Measurements from ENCODE around the gene GSTK1. TPM values are rescaled to one million over a fixed set of nuclear protein-coding genes. Genes with fewer than 3 reads are reported as not detected.

Gene GSTK1
- total RNA-seq, 1 experiment from 2014 or later: 79.9 TPM

DNA sequence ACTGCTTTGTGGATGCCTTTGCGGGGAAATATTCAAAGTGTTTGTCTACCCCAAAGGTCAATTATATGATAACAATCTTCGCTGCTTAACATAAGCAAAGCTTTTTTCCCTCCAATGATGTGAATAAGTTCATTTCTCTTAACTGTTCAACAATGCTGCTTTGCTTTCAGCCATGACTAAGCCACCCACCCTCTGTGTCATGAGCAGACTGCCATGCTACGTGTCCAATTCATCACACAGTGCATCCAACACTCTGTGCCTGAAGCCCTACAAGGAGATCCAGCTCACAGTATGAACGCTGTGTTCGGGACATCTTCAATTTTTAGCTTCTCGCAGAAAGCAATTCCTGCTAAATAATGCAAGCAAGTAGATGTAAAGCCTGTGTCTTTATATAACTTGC is 47.1 kb upstream of the GSTK1 start:
- DNase-seq (ENCODE audit: unreplicated experiment): no peak
- ChIA-PET CTCF (interaction anchor here (0.5 to 9.8 kb wide), 29 partner anchors 10 to 1589 kb away, joined by 3 to 531 read pairs (median 5); partner anchors contain the start of genes KEL and OR9A2), POLR2A (interaction anchor here (1.5 kb wide), 1 partner anchor 24 kb away, joined by 3 read pairs; no protein-coding TSS in a partner anchor)
- no TSS peak for BruUV-seq (replicated peaks)
- no peak overlapping the region for H3K4me3 Mint-ChIP-seq (ENCODE audit: unreplicated experiment)
- H3K9me3 Mint-ChIP-seq (ENCODE audit: unreplicated experiment): no peaks in the 10 kb centered on the region
- peaks cover 27% of the 10 kb centered on the region for H3K27me3 Mint-ChIP-seq (ENCODE audit: insufficient read depth, unreplicated experiment)
- TF ChIP-seq CTCF (IDR thresholded peaks at IDR 0.05; ENCODE audit: unreplicated experiment): no peak
- no peak overlapping the region for H3K27ac Mint-ChIP-seq (ENCODE audit: low read depth, unreplicated experiment)
- no peaks in the 10 kb centered on the region for H3K36me3 Mint-ChIP-seq (ENCODE audit: insufficient read depth, unreplicated experiment)
- no peaks in the 10 kb centered on the region for H3K4me1 Mint-ChIP-seq (ENCODE audit: insufficient read depth, unreplicated experiment)
- intact Hi-C loops (cut with micrococcal nuclease): loop anchor here (10.0 kb wide), 1 partner anchor 331 kb away; the partner anchor contains the start of gene TRPV6

DNA sequence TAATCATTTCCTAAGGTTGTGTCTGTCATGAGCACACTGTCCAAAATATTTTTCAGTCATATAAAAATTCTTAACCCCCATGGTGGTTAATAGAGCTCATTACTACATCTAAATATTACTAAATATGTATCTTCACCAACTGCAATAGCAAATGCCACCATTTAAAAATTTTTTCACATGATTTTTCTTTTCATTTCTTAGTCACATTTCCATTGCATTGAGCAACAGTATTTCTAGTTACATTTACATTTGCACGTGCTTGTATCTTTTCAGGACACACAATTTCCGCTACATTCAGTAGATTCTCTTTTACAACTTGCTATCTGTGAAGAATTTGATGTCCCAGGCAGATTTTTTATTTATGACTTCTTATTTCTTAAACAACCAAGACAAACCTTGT is 46.6 kb upstream of the GSTK1 start:
- TF ChIP-seq CTCF (IDR thresholded peaks at IDR 0.05; ENCODE audit: unreplicated experiment): no peak
- Mint-ChIP-seq H3K9me3 (ENCODE audit: unreplicated experiment) (no peaks in the 10 kb centered on the region), H3K36me3 (ENCODE audit: insufficient read depth, unreplicated experiment) (no peaks in the 10 kb centered on the region), H3K4me3 (ENCODE audit: unreplicated experiment) (no peak overlapping the region), H3K27me3 (ENCODE audit: insufficient read depth, unreplicated experiment) (peaks cover 33% of the 10 kb centered on the region), H3K4me1 (ENCODE audit: insufficient read depth, unreplicated experiment) (no peaks in the 10 kb centered on the region), H3K27ac (ENCODE audit: low read depth, unreplicated experiment) (no peak overlapping the region)
- ChIA-PET POLR2A (no interaction called here), CTCF (interaction anchor here (0.5 to 9.8 kb wide), 15 partner anchors 16 to 583 kb away, joined by 3 to 531 read pairs (median 5); no protein-coding TSS in a partner anchor)
- DNase-seq (ENCODE audit: unreplicated experiment): no peak
- intact Hi-C loops (cut with micrococcal nuclease): loop anchor here (10.0 kb wide), 1 partner anchor 332 kb away; the partner anchor contains the start of gene TRPV6
- no TSS peak for BruUV-seq (replicated peaks)

GRCh38 chr7:143217806-143218205 is 45.4 kb upstream of the GSTK1 start:
- BruUV-seq (replicated peaks): no TSS peak

GRCh38 chr7:143221286-143221685 is 42.0 kb upstream of the GSTK1 start:
- no peak for TF ChIP-seq CTCF (IDR thresholded peaks at IDR 0.05; ENCODE audit: unreplicated experiment)
- no peaks in the 10 kb centered on the region for H3K4me1 Mint-ChIP-seq (ENCODE audit: insufficient read depth, unreplicated experiment)
- CTCF ChIA-PET: interaction anchor here (0.6 to 9.8 kb wide), 9 partner anchors 9 to 897 kb away, joined by 3 to 531 read pairs (median 5); no protein-coding TSS in a partner anchor
- H3K4me3 Mint-ChIP-seq (ENCODE audit: unreplicated experiment): no peak overlapping the region
- no peak for DNase-seq (ENCODE audit: unreplicated experiment)
- H3K9me3 Mint-ChIP-seq (ENCODE audit: unreplicated experiment): no peaks in the 10 kb centered on the region
- intact Hi-C loops (cut with micrococcal nuclease): no loop called here
- POLR2A ChIA-PET: no interaction called here
- no peaks in the 10 kb centered on the region for H3K36me3 Mint-ChIP-seq (ENCODE audit: insufficient read depth, unreplicated experiment)
- BruUV-seq (replicated peaks): no TSS peak
- H3K27me3 Mint-ChIP-seq (ENCODE audit: insufficient read depth, unreplicated experiment): peaks cover 79% of the 10 kb centered on the region
- H3K27ac Mint-ChIP-seq (ENCODE audit: low read depth, unreplicated experiment): no peak overlapping the region

More at GRCh38 chr7:143217806-143218205, 45.4 kb upstream of the GSTK1 start:
- Mint-ChIP-seq H3K27me3 (ENCODE audit: insufficient read depth, unreplicated experiment) (peaks cover 44% of the 10 kb centered on the region), H3K4me3 (ENCODE audit: unreplicated experiment) (no peak overlapping the region), H3K36me3 (ENCODE audit: insufficient read depth, unreplicated experiment) (no peaks in the 10 kb centered on the region), H3K27ac (ENCODE audit: low read depth, unreplicated experiment) (no peak overlapping the region), H3K9me3 (ENCODE audit: unreplicated experiment) (no peaks in the 10 kb centered on the region), H3K4me1 (ENCODE audit: insufficient read depth, unreplicated experiment) (no peaks in the 10 kb centered on the region)
- no peak for TF ChIP-seq CTCF (IDR thresholded peaks at IDR 0.05; ENCODE audit: unreplicated experiment)
- ChIA-PET POLR2A (no interaction called here), CTCF (interaction anchor here (1.1 to 9.8 kb wide), 5 partner anchors 89 to 582 kb away, joined by 3 to 531 read pairs (median 5); partner anchors contain the start of gene EPHB6)
- DNase-seq (ENCODE audit: unreplicated experiment): no peak
- intact Hi-C loops (cut with micrococcal nuclease): loop anchor here (10.0 kb wide), 1 partner anchor 333 kb away; the partner anchor contains the start of gene TRPV6

Data from MCF 10A (cell line).